H9 (cell line): Measurements from ENCODE around the gene ALOX5. TPM values are rescaled to one million over a fixed set of nuclear protein-coding genes. Genes with fewer than 3 reads are reported as not detected.
"Not testable (repeated sequence)": the region's sequence is repeated elsewhere in the genome, so short reads cannot be mapped to it uniquely, and the experiment has no call there.

ENCODE experiments used
- DNase-seq: peaks from one replicate; pipeline ENCODE4 v3.0.0-alpha.2; 2017
- H2AFZ ChIP-seq: one replicate; pipeline ENCODE4 v1.6.1; 2013; ENCODE audit warnings: mild to moderate bottlenecking, low read length, control low read depth, moderate library complexity
- H2AK5ac ChIP-seq: 2 replicates; pipeline ENCODE4 v1.6.1; 2013; ENCODE audit warnings: low read length, control low read depth, mixed read lengths; ENCODE audit not compliant: insufficient read length
- H2BK120ac ChIP-seq: one replicate; pipeline ENCODE4 v1.6.1; 2013; ENCODE audit warnings: low read depth, mild to moderate bottlenecking, low read length, control low read depth, inconsistent platforms; ENCODE audit not compliant: poor library complexity, severe bottlenecking
- H2BK12ac ChIP-seq: 2 replicates; pipeline ENCODE4 v1.6.1; 2013; ENCODE audit warnings: low read length, control low read depth, mixed read lengths, low read depth; ENCODE audit not compliant: insufficient read length
- H2BK15ac ChIP-seq: 2 replicates; pipeline ENCODE4 v1.6.1; 2013; ENCODE audit warnings: low read depth, low read length, control low read depth
- H2BK20ac ChIP-seq: one replicate; pipeline ENCODE4 v1.6.1; 2013; ENCODE audit warnings: low read depth, mild to moderate bottlenecking, low read length, control low read depth, inconsistent platforms; ENCODE audit not compliant: poor library complexity, severe bottlenecking
- H2BK5ac ChIP-seq: 2 replicates; pipeline ENCODE4 v1.6.1; 2013; ENCODE audit warnings: low read length, control low read depth, mixed read lengths; ENCODE audit not compliant: insufficient read length
- H3K14ac ChIP-seq: 2 replicates; pipeline ENCODE4 v1.6.1; 2013; ENCODE audit warnings: low read length, control low read depth; ENCODE audit not compliant: insufficient read depth
- H3K18ac ChIP-seq: 2 replicates; pipeline ENCODE4 v1.6.1; 2013; ENCODE audit warnings: low read depth, mild to moderate bottlenecking, mixed read lengths, low read length, control low read depth; ENCODE audit not compliant: insufficient read length
- H3K23ac ChIP-seq: 2 replicates; pipeline ENCODE4 v1.6.1; 2013; ENCODE audit warnings: low read length, control low read depth, mixed read lengths, low read depth; ENCODE audit not compliant: insufficient read length
- H3K23me2 ChIP-seq: 2 replicates; pipeline ENCODE4 v1.6.1; 2013; ENCODE audit warnings: low read depth, mild to moderate bottlenecking, mixed read lengths, low read length, control low read depth; ENCODE audit not compliant: insufficient read length, poor library complexity, severe bottlenecking
- H3K27ac ChIP-seq: 2 replicates; pipeline ENCODE4 v1.5.1; 2013; ENCODE audit warnings: low read length, control low read depth, mixed read lengths, low read depth; ENCODE audit not compliant: insufficient read length
- H3K27me3 ChIP-seq: 2 replicates; pipeline ENCODE4 v1.6.1; 2013; ENCODE audit warnings: low read length, control low read depth, inconsistent platforms; ENCODE audit not compliant: insufficient read depth
- H3K4ac ChIP-seq: 2 replicates; pipeline ENCODE4 v1.6.1; 2013; ENCODE audit warnings: low read depth, mild to moderate bottlenecking, control low read depth, inconsistent platforms, low read length, moderate library complexity
- H3K4me1 ChIP-seq: 2 replicates; pipeline ENCODE4 v1.6.1; 2013; ENCODE audit warnings: low read length, control low read depth, inconsistent platforms; ENCODE audit not compliant: insufficient read depth
- H3K4me2 ChIP-seq: 2 replicates; pipeline ENCODE4 v1.6.1; 2013; ENCODE audit warnings: low read length, control low read depth, mixed read lengths; ENCODE audit not compliant: insufficient read length, insufficient read depth
- H3K56ac ChIP-seq: 2 replicates; pipeline ENCODE4 v1.6.1; 2013; ENCODE audit warnings: low read depth, mild to moderate bottlenecking, mixed read lengths, low read length, control low read depth; ENCODE audit not compliant: insufficient read length
- H3K79me1 ChIP-seq: 2 replicates; pipeline ENCODE4 v1.6.1; 2013; ENCODE audit warnings: low read depth, mild to moderate bottlenecking, moderate library complexity, low read length, control low read depth, inconsistent platforms; ENCODE audit not compliant: insufficient read depth, poor library complexity, severe bottlenecking
- H3K79me2 ChIP-seq: 2 replicates; pipeline ENCODE4 v1.6.1; 2013; ENCODE audit warnings: low read length, control low read depth, inconsistent platforms; ENCODE audit not compliant: insufficient read depth
- H3K9ac ChIP-seq: 2 replicates; pipeline ENCODE4 v1.6.1; 2013; ENCODE audit warnings: low read length, control low read depth, mixed read lengths; ENCODE audit not compliant: insufficient read length; ENCODE audit errors: extremely low read depth
- H3K9me3 ChIP-seq: one replicate; pipeline ENCODE4 v1.6.1; 2013; ENCODE audit warnings: low read depth, low read length, inconsistent platforms; ENCODE audit not compliant: control insufficient read depth
- H3T11ph ChIP-seq: one replicate; pipeline ENCODE4 v1.6.1; 2013; ENCODE audit warnings: mild to moderate bottlenecking, low read length, control low read depth, inconsistent platforms
- H4K20me1 ChIP-seq: one replicate; pipeline ENCODE4 v1.6.1; 2013; ENCODE audit not compliant: control insufficient read depth, insufficient read length, insufficient read depth
- H4K5ac ChIP-seq: 2 replicates; pipeline ENCODE4 v1.6.1; 2013; ENCODE audit warnings: low read depth, mild to moderate bottlenecking, mixed read lengths, low read length, control low read depth; ENCODE audit not compliant: insufficient read length
- H4K8ac ChIP-seq: replicated peaks from 2 replicates; pipeline ENCODE4 v1.6.1; 2013; ENCODE audit warnings: low read length, control low read depth, mixed read lengths, low read depth; ENCODE audit not compliant: insufficient read length
- H4K91ac ChIP-seq: 2 replicates; pipeline ENCODE4 v1.6.1; 2013; ENCODE audit warnings: low read depth, mild to moderate bottlenecking, moderate library complexity, mixed read lengths, low read length, control low read depth; ENCODE audit not compliant: insufficient read length
- H3K27ac Mint-ChIP-seq, 3 experiments: 2 replicates in 2 of 3; 3 replicates in 1 of 3; pipeline ENCODE4 v1.8.0; 2020 to 2021; ENCODE audit warnings: mixed read lengths in 3 of 3, mild to moderate bottlenecking in 1 of 3, moderate library complexity in 1 of 3
- H3K27me3 Mint-ChIP-seq: 2 replicates; pipeline ENCODE4 v1.8.0; 2021; ENCODE audit warnings: low read depth, mild to moderate bottlenecking, moderate library complexity, mixed read lengths
- H3K36me3 Mint-ChIP-seq, 3 experiments: 2 replicates in 2 of 3; 3 replicates in 1 of 3; pipeline ENCODE4 v1.8.0; 2020 to 2021; ENCODE audit warnings: low read depth in 3 of 3, mixed read lengths in 3 of 3; ENCODE audit not compliant: insufficient read depth in 1 of 3
- H3K4me1 Mint-ChIP-seq, 2 experiments: 2 replicates each; pipeline ENCODE4 v1.8.0; 2020; ENCODE audit warnings: mixed read lengths in 2 of 2
- H3K4me3 Mint-ChIP-seq, 2 experiments: 2 replicates in 1 of 2; 3 replicates in 1 of 2; pipeline ENCODE4 v1.8.0; 2020 to 2021; ENCODE audit warnings: mild to moderate bottlenecking in 2 of 2, mixed read lengths in 2 of 2, moderate library complexity in 1 of 2
- H3K9me3 Mint-ChIP-seq, 2 experiments: 2 replicates in 1 of 2; 3 replicates in 1 of 2; pipeline ENCODE4 v1.8.0; 2020; ENCODE audit warnings: mild to moderate bottlenecking in 2 of 2, mixed read lengths in 2 of 2, moderate library complexity in 1 of 2
- CTCF ChIP-seq: fragments of 200-600 bp; sonication (generic); conservative IDR thresholded peaks from 3 replicates; pipeline ENCODE4 v1.8.0; 2021; ENCODE audit warnings: antibody characterized with exemption, mild to moderate bottlenecking
- WGBS: extraction: QIAGEN DNeasy Blood & Tissue Kit; methylation state at CpG from one replicate; pipeline ENCODE4 v1.1.7; 2013; ENCODE audit warnings: missing lambda C conversion rate, low lambda C conversion rate, mixed read lengths; ENCODE audit not compliant: insufficient read length; ENCODE audit errors: extremely low coverage; 5-methylcytosine and 5-hydroxymethylcytosine counted together
- total RNA-seq: library from RNA; stranded (reverse); gene quantifications from 2 replicates; pipeline ENCODE4 v1.2.1, GENCODE V29; 2021

ALOX5 gene
- total RNA-seq, 1 experiment from 2014 or later: 3.7 TPM

- Mint-ChIP-seq H3K4me3 (no peak overlapping the region), H3K27ac (no peak overlapping the region), H3K27me3 (peaks cover 23% of the 10 kb centered on the region), H3K9me3 (no peaks in the 10 kb centered on the region), H3K4me1 (peaks cover 10 to 11% of the 10 kb centered on the region in 2 experiments), H3K36me3 (no peaks in the 10 kb centered on the region)
- no peak overlapping the region for H4K91ac ChIP-seq
- H2BK5ac ChIP-seq: no peak overlapping the region
- H3K4ac ChIP-seq: no peak overlapping the region
- H2BK15ac ChIP-seq: no peak overlapping the region
- no peak overlapping the region for H3K9ac ChIP-seq
- no peaks in the 10 kb centered on the region for H3K9me3 ChIP-seq
- H3K27ac ChIP-seq: no peak overlapping the region
- H4K20me1 ChIP-seq: no peaks in the 10 kb centered on the region
- no peak for TF ChIP-seq CTCF
- H2AFZ ChIP-seq: no peak overlapping the region
- no peaks in the 10 kb centered on the region for H3K23me2 ChIP-seq
- no peak overlapping the region for H3K4me2 ChIP-seq
- H2AK5ac ChIP-seq: no peak overlapping the region
- no peak for DNase-seq
- H3K79me1 ChIP-seq: no peaks in the 10 kb centered on the region
- no peaks in the 10 kb centered on the region for H3K79me2 ChIP-seq
- H3K18ac ChIP-seq: no peak overlapping the region
- no CpG with 5 or more reads among the region's 4 CpGs for WGBS
- H3K56ac ChIP-seq: no peak overlapping the region
- no peak overlapping the region for H2BK20ac ChIP-seq
- no peak overlapping the region for H4K8ac ChIP-seq
- H2BK120ac ChIP-seq: no peak overlapping the region
- H2BK12ac ChIP-seq: no peak overlapping the region
- no peak overlapping the region for H3K14ac ChIP-seq
- H3T11ph ChIP-seq: no peak overlapping the region
- no peak overlapping the region for H3K23ac ChIP-seq
- no peak overlapping the region for H4K5ac ChIP-seq
- no peaks in the 10 kb centered on the region for H3K27me3 ChIP-seq
- H3K4me1 ChIP-seq: peaks cover 4% of the 10 kb centered on the region; the same call in 1 of the 2 replicates
Measured at GRCh38 chr10:45355494-45355893, 18.5 kb upstream of the ALOX5 start.

- not testable (repeated sequence) for H3K23me2 ChIP-seq, H4K20me1 ChIP-seq, H3K79me2 ChIP-seq, H3K27ac ChIP-seq, H3K9ac ChIP-seq, H2BK5ac ChIP-seq, H3K36me3 Mint-ChIP-seq, H4K5ac ChIP-seq, H3K27me3 ChIP-seq, H3T11ph ChIP-seq, H3K23ac ChIP-seq, H4K91ac ChIP-seq, H3K9me3 Mint-ChIP-seq, H3K56ac ChIP-seq, H2AFZ ChIP-seq, H3K9me3 ChIP-seq, H3K79me1 ChIP-seq, H3K14ac ChIP-seq, H3K4me2 ChIP-seq, H4K8ac ChIP-seq, H2AK5ac ChIP-seq, H3K4me1 ChIP-seq, H3K18ac ChIP-seq, H2BK15ac ChIP-seq, H2BK12ac ChIP-seq, H2BK20ac ChIP-seq, H3K27ac Mint-ChIP-seq, H3K4ac ChIP-seq, H3K4me3 Mint-ChIP-seq, H2BK120ac ChIP-seq
- WGBS: no CpG with 5 or more reads among the region's 7 CpGs
- DNase-seq: peak; percentile 53
- peaks cover 33% of the 10 kb centered on the region for H3K27me3 Mint-ChIP-seq
- peaks cover 26 to 29% of the 10 kb centered on the region in 2 experiments for H3K4me1 Mint-ChIP-seq
Measured at GRCh38 chr10:45358961-45359360, 15.1 kb upstream of the ALOX5 start.
